ENCODE results near the gene ASPG.

- TF ChIP-seq CTCF (IDR thresholded peaks at IDR 0.05), result no peak
- no peak for TF ChIP-seq EZH2 (IDR thresholded peaks at IDR 0.05)
Observed at GRCh38 chr14:104112113-104112505, 26.6 kb downstream of the ASPG start.

Data from neural progenitor cell (in vitro differentiated cells).